ENCODE measurements around the gene NADK.

Gene NADK

DNA sequence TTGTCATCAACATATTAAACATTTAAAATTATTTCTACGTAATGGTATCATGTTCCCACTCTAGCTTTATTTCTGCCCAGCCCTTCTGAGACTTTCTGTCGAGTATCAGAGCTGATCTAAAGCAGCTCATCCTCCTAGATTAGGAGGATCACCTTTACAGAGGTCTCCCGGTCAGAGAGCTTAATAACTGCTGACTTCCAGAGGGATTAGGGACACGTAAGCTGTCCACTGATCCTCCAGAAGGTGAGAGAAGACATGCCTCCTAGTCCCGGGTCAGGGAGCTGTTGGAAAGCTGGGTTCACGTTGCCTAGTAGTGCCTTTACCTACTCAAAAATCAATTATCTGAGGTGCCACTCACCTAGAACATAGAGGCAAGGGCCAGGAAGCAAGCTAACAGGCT lies 31.2 kb upstream of the NADK start:
- no peak overlapping the region for H3K4me3 ChIP-seq (ENCODE audit: low read length in 2 of 2)
- WGBS, 2 donors (ENCODE audit: extremely low coverage in 2 of 2, insufficient read length in 2 of 2, insufficient replicate concordance in 1 of 2): no CpG with 5 or more reads among the region's 6 CpGs
- H2BK12ac ChIP-seq (ENCODE audit: low read length): no peak overlapping the region
- no peak for DNase-seq (ENCODE audit: low spot score)
- H2BK5ac ChIP-seq (ENCODE audit: low read length): no peak overlapping the region
- no peak overlapping the region for H3K4ac ChIP-seq (ENCODE audit: low read length)
- no peak overlapping the region for H3K9ac ChIP-seq (ENCODE audit: low read depth, low read length, poor library complexity)
- H3K79me1 ChIP-seq (ENCODE audit: low read depth, low read length): peaks cover 5% of the 10 kb centered on the region
- no peaks in the 10 kb centered on the region for H3K9me3 ChIP-seq (replicated peaks in 1 of 2; ENCODE audit: control insufficient read depth in 2 of 2, insufficient read depth in 1 of 2, low read depth in 1 of 2, low read length in 2 of 2)
- H4K91ac ChIP-seq (ENCODE audit: low read depth, low read length, poor library complexity): no peak overlapping the region
- no peak overlapping the region for H2BK15ac ChIP-seq (ENCODE audit: low read length)
- no peak overlapping the region for H3K18ac ChIP-seq (ENCODE audit: low read length)
- no peak overlapping the region for H2BK120ac ChIP-seq (ENCODE audit: low read depth, low read length)
- no peak overlapping the region for H3K14ac ChIP-seq (ENCODE audit: low read length)
- no peak overlapping the region for H3K27ac ChIP-seq (replicated peaks; ENCODE audit: low read length)
- H3K23ac ChIP-seq (ENCODE audit: low read depth, low read length, poor library complexity): no peak overlapping the region
- H3K27me3 ChIP-seq (ENCODE audit: control insufficient read depth in 3 of 3, insufficient read depth in 3 of 3, low read depth in 1 of 3, low read length in 3 of 3): no peaks in the 10 kb centered on the region
- H4K8ac ChIP-seq (ENCODE audit: low read depth, low read length): no peak overlapping the region
- H3K36me3 ChIP-seq (replicated peaks in 1 of 2; ENCODE audit: control insufficient read depth in 2 of 2, insufficient read depth in 2 of 2, low read length in 2 of 2): peaks cover 37 to 93% of the 10 kb centered on the region in 2 donors
- H2AFZ ChIP-seq (ENCODE audit: low read length): no peak overlapping the region
- no peaks in the 10 kb centered on the region for H3K4me1 ChIP-seq (ENCODE audit: control insufficient read depth in 2 of 2, insufficient read depth in 1 of 2, low read depth in 1 of 2, low read length in 2 of 2)
- no peak overlapping the region for H2AK5ac ChIP-seq (ENCODE audit: low read depth, low read length)
- H3K4me2 ChIP-seq (ENCODE audit: insufficient read depth, low read length, poor library complexity, severe bottlenecking): no peak overlapping the region

- Histone ChIP-seq H3K14ac (ENCODE audit: low read length) (no peak overlapping the region), H3K18ac (ENCODE audit: low read length) (no peak overlapping the region), H3K4ac (ENCODE audit: low read length) (no peak overlapping the region), H2BK120ac (ENCODE audit: low read depth, low read length) (no peak overlapping the region), H2BK12ac (ENCODE audit: low read length) (no peak overlapping the region), H3K9ac (ENCODE audit: low read depth, low read length, poor library complexity) (no peak overlapping the region), H4K8ac (ENCODE audit: low read depth, low read length) (no peak overlapping the region), H3K4me3 (ENCODE audit: low read length in 2 of 2) (no peak overlapping the region), H3K79me1 (ENCODE audit: low read depth, low read length) (peaks cover 4% of the 10 kb centered on the region), H2BK5ac (ENCODE audit: low read length) (no peak overlapping the region), H3K4me2 (ENCODE audit: insufficient read depth, low read length, poor library complexity, severe bottlenecking) (no peak overlapping the region), H3K27ac (replicated peaks; ENCODE audit: low read length) (no peak overlapping the region), H2AFZ (ENCODE audit: low read length) (no peak overlapping the region), H2BK15ac (ENCODE audit: low read length) (no peak overlapping the region), H3K27me3 (ENCODE audit: control insufficient read depth in 3 of 3, insufficient read depth in 3 of 3, low read depth in 1 of 3, low read length in 3 of 3) (no peaks in the 10 kb centered on the region), H2AK5ac (ENCODE audit: low read depth, low read length) (no peak overlapping the region), H3K4me1 (ENCODE audit: control insufficient read depth in 2 of 2, insufficient read depth in 1 of 2, low read depth in 1 of 2, low read length in 2 of 2) (no peaks in the 10 kb centered on the region), H3K9me3 (replicated peaks in 1 of 2; ENCODE audit: control insufficient read depth in 2 of 2, insufficient read depth in 1 of 2, low read depth in 1 of 2, low read length in 2 of 2) (no peaks in the 10 kb centered on the region), H4K91ac (ENCODE audit: low read depth, low read length, poor library complexity) (no peak overlapping the region), H3K36me3 (replicated peaks in 1 of 2; ENCODE audit: control insufficient read depth in 2 of 2, insufficient read depth in 2 of 2, low read length in 2 of 2) (peaks cover 36 to 92% of the 10 kb centered on the region in 2 donors), H3K23ac (ENCODE audit: low read depth, low read length, poor library complexity) (no peak overlapping the region)
- DNase-seq (ENCODE audit: low spot score): no peak
- no CpG with 5 or more reads among the region's 10 CpGs for WGBS, 2 donors (ENCODE audit: extremely low coverage in 2 of 2, insufficient read length in 2 of 2, insufficient replicate concordance in 1 of 2)
These were observed 29.9 kb upstream of the NADK start for GRCh38 chr1:1808206-1808605.

DNA sequence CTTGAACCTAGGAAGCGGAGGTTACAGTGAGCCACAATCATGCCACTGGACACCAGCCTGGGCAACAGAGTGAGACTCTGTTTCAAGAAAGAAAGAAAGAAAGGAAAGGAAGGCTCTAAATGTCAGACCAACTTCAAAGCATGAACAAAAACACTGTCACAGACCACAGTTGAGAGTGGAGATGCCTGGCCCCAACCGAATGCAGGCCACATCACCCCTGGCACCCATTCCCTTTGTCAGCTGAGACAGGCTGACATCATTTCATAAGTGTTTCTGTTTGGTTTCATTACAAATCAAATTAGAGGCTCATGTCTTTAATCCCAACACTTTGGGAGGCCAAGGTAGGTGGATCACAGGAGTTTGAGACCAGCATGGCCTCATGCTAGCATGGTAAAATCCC lies 28.6 kb upstream of the NADK start:
- Histone ChIP-seq H3K4ac (ENCODE audit: low read length) (no peak overlapping the region), H2BK12ac (ENCODE audit: low read length) (no peak overlapping the region), H2BK120ac (ENCODE audit: low read depth, low read length) (no peak overlapping the region), H4K91ac (ENCODE audit: low read depth, low read length, poor library complexity) (no peak overlapping the region), H2BK5ac (ENCODE audit: low read length) (no peak overlapping the region), H3K27ac (replicated peaks; ENCODE audit: low read length) (no peak overlapping the region), H3K27me3 (ENCODE audit: control insufficient read depth in 3 of 3, insufficient read depth in 3 of 3, low read depth in 1 of 3, low read length in 3 of 3) (no peaks in the 10 kb centered on the region), H3K9me3 (replicated peaks in 1 of 2; ENCODE audit: control insufficient read depth in 2 of 2, insufficient read depth in 1 of 2, low read depth in 1 of 2, low read length in 2 of 2) (no peaks in the 10 kb centered on the region), H3K14ac (ENCODE audit: low read length) (no peak overlapping the region), H3K23ac (ENCODE audit: low read depth, low read length, poor library complexity) (no peak overlapping the region), H2AFZ (ENCODE audit: low read length) (no peak overlapping the region), H2AK5ac (ENCODE audit: low read depth, low read length) (no peak overlapping the region), H3K4me1 (ENCODE audit: control insufficient read depth in 2 of 2, insufficient read depth in 1 of 2, low read depth in 1 of 2, low read length in 2 of 2) (peaks cover 0 to 5% of the 10 kb centered on the region in 2 donors), H2BK15ac (ENCODE audit: low read length) (no peak overlapping the region), H3K18ac (ENCODE audit: low read length) (no peak overlapping the region), H3K4me2 (ENCODE audit: insufficient read depth, low read length, poor library complexity, severe bottlenecking) (no peak overlapping the region), H3K9ac (ENCODE audit: low read depth, low read length, poor library complexity) (no peak overlapping the region), H3K79me1 (ENCODE audit: low read depth, low read length) (peaks cover 5% of the 10 kb centered on the region), H3K4me3 (ENCODE audit: low read length in 2 of 2) (no peak overlapping the region), H4K8ac (ENCODE audit: low read depth, low read length) (no peak overlapping the region), H3K36me3 (replicated peaks in 1 of 2; ENCODE audit: control insufficient read depth in 2 of 2, insufficient read depth in 2 of 2, low read length in 2 of 2) (peaks cover 33 to 92% of the 10 kb centered on the region in 2 donors)
- no peak for DNase-seq (ENCODE audit: low spot score)
- WGBS, 2 donors (ENCODE audit: extremely low coverage in 2 of 2, insufficient read length in 2 of 2, insufficient replicate concordance in 1 of 2): no CpG with 5 or more reads among the region's 2 CpGs

GRCh38 chr1:1804301-1804700 lies 26.0 kb upstream of the NADK start:
- Histone ChIP-seq H3K9ac (ENCODE audit: low read depth, low read length, poor library complexity) (no peak overlapping the region), H3K4me1 (ENCODE audit: control insufficient read depth in 2 of 2, insufficient read depth in 1 of 2, low read depth in 1 of 2, low read length in 2 of 2) (peaks cover 0 to 8% of the 10 kb centered on the region in 2 donors), H3K23ac (ENCODE audit: low read depth, low read length, poor library complexity) (no peak overlapping the region), H3K79me1 (ENCODE audit: low read depth, low read length) (peaks cover 7% of the 10 kb centered on the region), H2BK120ac (ENCODE audit: low read depth, low read length) (no peak overlapping the region), H2BK5ac (ENCODE audit: low read length) (no peak overlapping the region), H4K91ac (ENCODE audit: low read depth, low read length, poor library complexity) (no peak overlapping the region), H3K4ac (ENCODE audit: low read length) (no peak overlapping the region), H2AK5ac (ENCODE audit: low read depth, low read length) (no peak overlapping the region), H3K36me3 (replicated peaks in 1 of 2; ENCODE audit: control insufficient read depth in 2 of 2, insufficient read depth in 2 of 2, low read length in 2 of 2) (peaks cover 40 to 95% of the 10 kb centered on the region in 2 donors), H4K8ac (ENCODE audit: low read depth, low read length) (no peak overlapping the region), H2AFZ (ENCODE audit: low read length) (no peak overlapping the region), H3K27ac (replicated peaks; ENCODE audit: low read length) (no peak overlapping the region), H2BK15ac (ENCODE audit: low read length) (no peak overlapping the region), H3K4me3 (ENCODE audit: low read length in 2 of 2) (no peak overlapping the region), H3K27me3 (ENCODE audit: control insufficient read depth in 3 of 3, insufficient read depth in 3 of 3, low read depth in 1 of 3, low read length in 3 of 3) (no peaks in the 10 kb centered on the region), H3K14ac (ENCODE audit: low read length) (no peak overlapping the region), H3K4me2 (ENCODE audit: insufficient read depth, low read length, poor library complexity, severe bottlenecking) (no peak overlapping the region), H3K18ac (ENCODE audit: low read length) (no peak overlapping the region), H3K9me3 (replicated peaks in 1 of 2; ENCODE audit: control insufficient read depth in 2 of 2, insufficient read depth in 1 of 2, low read depth in 1 of 2, low read length in 2 of 2) (no peaks in the 10 kb centered on the region), H2BK12ac (ENCODE audit: low read length) (no peak overlapping the region)
- WGBS, 2 donors (ENCODE audit: extremely low coverage in 2 of 2, insufficient read length in 2 of 2, insufficient replicate concordance in 1 of 2): no CpG with 5 or more reads among the region's 8 CpGs
- DNase-seq (ENCODE audit: low spot score): no peak

Measured in neuronal stem cell (in vitro differentiated cells).